SK-N-SH (cell line): ENCODE measurements around the gene GOLGA6D. TPM values are rescaled to one million over a fixed set of nuclear protein-coding genes. Genes with fewer than 3 reads are reported as not detected.

Experiments used
- CTCF ChIA-PET: fragments of 300-600, 350-600 bp; formaldehyde crosslinking; extraction: SDS; loops from one replicate; lab custom pipeline; 2021; lab: Yijun Ruan, JAX
- POLR2A ChIA-PET: fragments of 350-600 bp; sonication (Branson Sonifier 250); formaldehyde crosslinking; extraction: SDS; loops from one replicate; lab custom pipeline; 2020; ENCODE audit warnings: antibody characterized with exemption, inconsistent platforms; lab: Yijun Ruan, JAX
- DNase-seq: peaks from one replicate; pipeline ENCODE4 v3.0.0; 2012
- H2AFZ ChIP-seq: fragments of 200-600 bp; sonication (generic); 2 replicates; pipeline ENCODE4 v1.8.1; 2016; ENCODE audit warnings: antibody characterized with exemption, mild to moderate bottlenecking, low read depth
- H3F3A ChIP-seq: fragments of 200-600 bp; sonication (generic); replicated peaks from 2 replicates; pipeline ENCODE3; 2016; ENCODE audit warnings: antibody characterized with exemption, mild to moderate bottlenecking; ENCODE audit not compliant: insufficient read depth
- H3K27ac ChIP-seq, 2 experiments: fragments of 200-500 bp in 1 of 2; fragments of 200-600 bp in 1 of 2; sonication (Bioruptor generic) in 1 of 2; sonication (generic), shearing (Covaris generic) in 1 of 2; 2 replicates each; pipeline versions ENCODE4 v1.5.1 to v1.6.1; 2014 to 2016; ENCODE audit warnings: low read depth in 2 of 2, inconsistent platforms in 1 of 2, low read length in 1 of 2, mild to moderate bottlenecking in 1 of 2, mixed read lengths in 1 of 2
- H3K27me3 ChIP-seq: fragments of 200-600 bp; sonication (generic), shearing (Covaris generic); 2 replicates; pipeline ENCODE4 v1.6.1; 2016; ENCODE audit warnings: mixed run types; ENCODE audit not compliant: insufficient read depth
- H3K36me3 ChIP-seq, 2 experiments: fragments of 200-500 bp in 1 of 2; fragments of 200-600 bp in 1 of 2; sonication (Bioruptor generic) in 1 of 2; sonication (generic) in 1 of 2; replicated peaks in 1 of 2; 2 replicates each; pipeline versions ENCODE3 to v1.5.1; 2014 to 2016; ENCODE audit warnings: low read length in 1 of 2, mild to moderate bottlenecking in 1 of 2; ENCODE audit not compliant: insufficient read depth in 2 of 2, control insufficient read depth in 1 of 2
- H3K4me1 ChIP-seq, 2 experiments: fragments of 200-500 bp in 1 of 2; fragments of 200-600 bp in 1 of 2; sonication (Bioruptor generic) in 1 of 2; sonication (generic), shearing (Covaris generic) in 1 of 2; 2 replicates each; pipeline versions ENCODE4 v1.5.1 to v1.6.1; 2014 to 2016; ENCODE audit warnings: low read depth in 1 of 2, low read length in 1 of 2, mixed run types in 1 of 2; ENCODE audit not compliant: insufficient read depth in 2 of 2, control insufficient read depth in 1 of 2
- H3K4me2 ChIP-seq: fragments of 200-600 bp; sonication (generic), shearing (Covaris generic); 2 replicates; pipeline ENCODE4 v1.6.1; 2017; ENCODE audit warnings: mixed run types
- H3K4me3 ChIP-seq, 2 experiments: fragments of 200-500 bp in 1 of 2; fragments of 200-600 bp in 1 of 2; sonication (Bioruptor generic) in 1 of 2; sonication (generic), shearing (Covaris generic) in 1 of 2; 2 replicates each; pipeline versions ENCODE4 v1.5.1 to v1.8.1; 2014 to 2016; ENCODE audit warnings: low read depth in 2 of 2, inconsistent platforms in 1 of 2, low read length in 1 of 2, mild to moderate bottlenecking in 1 of 2, mixed read lengths in 1 of 2, moderate library complexity in 1 of 2
- H3K79me2 ChIP-seq: fragments of 200-600 bp; sonication (generic); 2 replicates; pipeline ENCODE4 v1.8.1; 2017; ENCODE audit warnings: mild to moderate bottlenecking; ENCODE audit not compliant: insufficient read depth
- H3K9ac ChIP-seq: fragments of 200-600 bp; sonication (generic); 2 replicates; pipeline ENCODE4 v1.6.1; 2017; ENCODE audit warnings: mixed run types
- H3K9me2 ChIP-seq: fragments of 200-600 bp; sonication (generic); 2 replicates; pipeline ENCODE4 v1.6.1; 2017; ENCODE audit warnings: mixed run types
- H3K9me3 ChIP-seq: fragments of 200-600 bp; sonication (generic); 2 replicates; pipeline ENCODE4 v1.6.1; 2017; ENCODE audit warnings: mixed run types, mild to moderate bottlenecking, moderate library complexity
- H4K20me1 ChIP-seq: fragments of 200-600 bp; sonication (generic); 2 replicates; pipeline ENCODE4 v1.6.1; 2017; ENCODE audit warnings: mild to moderate bottlenecking, mixed run types; ENCODE audit not compliant: insufficient read depth
- CHD2 ChIP-seq: fragments of 150-350 bp; IDR thresholded peaks from 2 replicates; pipeline ENCODE4 v1.6.1; 2018; ENCODE audit warnings: low read length; ENCODE audit not compliant: partially characterized antibody
- ELF1 ChIP-seq: IDR thresholded peaks from 2 replicates; pipeline ENCODE4 v1.4.0; 2012
- FOSL2 ChIP-seq: IDR thresholded peaks from 2 replicates; pipeline ENCODE4 v1.4.0; 2012; ENCODE audit warnings: low read depth, mild to moderate bottlenecking, moderate library complexity, borderline replicate concordance
- GATA2 ChIP-seq: sonication (generic); formaldehyde crosslinking; IDR thresholded peaks from 2 replicates; pipeline ENCODE4 v1.5.0; 2020; ENCODE audit warnings: mild to moderate bottlenecking, missing genetic modification reagents
- JUND ChIP-seq: IDR thresholded peaks from 2 replicates; pipeline ENCODE4 v1.4.0; 2012
- MEF2A ChIP-seq: IDR thresholded peaks from 2 replicates; pipeline ENCODE4 v1.4.0; 2012; ENCODE audit warnings: low read depth, borderline replicate concordance
- NFIC ChIP-seq: IDR thresholded peaks from 2 replicates; pipeline ENCODE4 v1.4.0; 2012; ENCODE audit warnings: borderline replicate concordance
- NRF1 ChIP-seq: IDR thresholded peaks from 2 replicates; pipeline ENCODE4 v1.6.1; 2012; ENCODE audit warnings: low read depth, mild to moderate bottlenecking, low read length
- POLR2AphosphoS5 ChIP-seq: IDR thresholded peaks from 2 replicates; pipeline ENCODE4 v1.6.1; 2012; ENCODE audit warnings: low read depth, low read length
- RAD21 ChIP-seq: IDR thresholded peaks from 2 replicates; pipeline ENCODE4 v1.6.1; 2012; ENCODE audit warnings: mild to moderate bottlenecking, low read length
- RCOR1 ChIP-seq: fragments of 150-350 bp; IDR thresholded peaks from 2 replicates; pipeline ENCODE4 v1.6.1; 2017; ENCODE audit warnings: antibody characterized with exemption, low read length
- WGBS: methylation state at CpG from one replicate; pipeline ENCODE4 v1.1.6; 2017; ENCODE audit warnings: low lambda C conversion rate; 5-methylcytosine and 5-hydroxymethylcytosine counted together
- polyA plus RNA-seq, 3 experiments: library from polyadenylated mRNA; depleted of rRNA; stranded (reverse); fragments of >200 nt; gene quantifications; 2 replicates each; pipeline ENCODE4 v1.2.3, GENCODE V29; 2012
- TF ChIP-seq, protein P1 (sequence below): fragments of 150-350 bp; IDR thresholded peaks from 2 replicates; pipeline ENCODE4 v1.6.1; 2017; ENCODE audit warnings: antibody characterized with exemption, low read length, low read depth, borderline replicate concordance
- TF ChIP-seq, protein P2 (sequence below): IDR thresholded peaks from 2 replicates; pipeline ENCODE4; 2012
- TF ChIP-seq, protein P3 (sequence below): fragments of 200-600 bp; sonication (generic); IDR thresholded peaks from 2 replicates; pipeline ENCODE4 v1.6.1; 2017; ENCODE audit warnings: antibody characterized with exemption, mild to moderate bottlenecking, moderate library complexity
- TF ChIP-seq, protein P4 (sequence below): IDR thresholded peaks from 2 replicates; pipeline ENCODE4 v1.4.0; 2012; ENCODE audit warnings: low read depth, borderline replicate concordance
- TF ChIP-seq, protein P5 (sequence below): fragments of 150-350 bp; IDR thresholded peaks from 2 replicates; pipeline ENCODE4 v1.6.1; 2016; ENCODE audit warnings: mild to moderate bottlenecking, low read depth, low read length

GOLGA6D gene
- polyA plus RNA-seq, 1 of the 3 experiments (the other 2 are of a cell fraction), result 0.02 TPM

DNA sequence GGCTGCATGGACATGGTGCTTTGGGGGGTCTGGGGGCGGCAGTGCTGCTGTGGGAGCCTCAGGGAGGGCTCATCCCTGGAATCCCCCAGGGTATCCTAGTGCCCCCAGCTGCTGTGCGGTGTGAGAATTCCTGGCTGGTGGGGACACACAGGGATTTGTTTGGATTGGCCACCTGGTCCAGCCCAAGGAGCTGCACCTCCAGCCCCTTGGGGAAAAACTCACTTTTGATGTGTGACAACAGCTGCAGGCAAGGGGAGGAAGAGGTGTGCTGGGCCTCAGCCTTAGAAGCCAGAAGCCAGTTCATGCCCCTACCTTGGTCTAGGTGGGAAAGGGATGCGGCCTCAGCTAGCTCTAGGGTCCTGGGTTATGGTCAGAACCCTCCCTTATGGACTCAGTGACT, 44.9 kb downstream of the GOLGA6D start:
- H3K27me3 ChIP-seq, result no peaks in the 10 kb centered on the region; the same call in 1 of the 2 replicates
- no peak overlapping the region for H3K4me2 ChIP-seq
- 33% methylated on average over 1 of the region's 3 CpGs for WGBS
- H3K36me3 ChIP-seq, result no peaks in the 10 kb centered on the region
- ChIA-PET CTCF (no interaction called here), POLR2A (no interaction called here)
- no peak for DNase-seq
- no peaks in the 10 kb centered on the region for H3F3A ChIP-seq
- no peaks in the 10 kb centered on the region for H3K9me2 ChIP-seq
- no peaks in the 10 kb centered on the region for H3K9me3 ChIP-seq
- H3K4me3 ChIP-seq, result no peak overlapping the region
- H3K79me2 ChIP-seq, result no peaks in the 10 kb centered on the region
- no peaks in the 10 kb centered on the region for H3K4me1 ChIP-seq
- no peak overlapping the region for H3K9ac ChIP-seq
- TF ChIP-seq FOSL2, result no peak
- no peak for TF ChIP-seq ELF1
- no peak for TF ChIP-seq NRF1
- TF ChIP-seq GATA2, result no peak
- no peak for TF ChIP-seq POLR2AphosphoS5
- H2AFZ ChIP-seq, result no peak overlapping the region
- H4K20me1 ChIP-seq, result no peaks in the 10 kb centered on the region
- no peak overlapping the region for H3K27ac ChIP-seq

DNA sequence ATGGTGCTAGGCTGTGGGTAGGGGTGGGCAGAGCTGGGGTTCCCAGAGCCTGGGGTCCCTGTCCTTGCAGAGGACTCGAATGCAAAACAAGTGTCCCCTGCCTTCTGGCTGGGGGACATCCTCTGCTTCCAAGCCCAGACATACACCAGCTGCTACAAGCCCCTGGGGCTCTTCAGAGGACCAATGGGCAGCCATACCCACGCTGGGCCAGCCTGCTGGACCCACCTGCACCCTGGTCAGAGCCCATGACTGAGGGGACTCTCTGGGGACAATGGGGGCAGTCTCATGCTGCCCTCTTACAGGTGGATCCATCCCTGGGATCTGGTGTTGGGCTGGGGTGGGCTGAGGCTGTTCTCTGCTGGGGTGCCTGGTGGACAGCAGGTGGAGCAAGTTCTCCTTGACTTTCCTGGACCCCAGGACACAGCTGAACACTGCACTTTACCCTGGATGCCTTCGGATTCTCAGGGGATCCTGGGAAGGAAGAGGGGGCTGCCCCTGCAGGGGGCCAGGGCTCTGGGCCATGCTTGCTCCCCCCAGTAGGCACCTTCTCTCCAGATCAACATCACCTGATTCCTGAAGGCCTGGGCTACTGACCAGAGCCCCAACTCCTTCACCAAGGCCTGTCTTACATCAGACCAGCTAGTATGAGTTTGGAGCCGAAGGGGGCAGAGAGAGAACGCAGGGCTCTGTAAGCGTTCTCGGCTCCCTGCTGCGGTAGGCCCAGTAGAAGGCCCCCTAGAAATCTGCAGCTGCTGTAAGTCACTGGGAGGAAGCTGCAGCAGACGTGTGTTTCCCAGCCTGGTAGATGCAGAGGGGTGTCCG, 46.1 kb downstream of the GOLGA6D start:
- POLR2A ChIA-PET, result no interaction called here
- 92% methylated on average over 5 of the region's 10 CpGs for WGBS
- CTCF ChIA-PET, result no interaction called here
- H3K9ac ChIP-seq, result no peak overlapping the region
- no peak overlapping the region for H3K4me3 ChIP-seq
- no peaks in the 10 kb centered on the region for H3K4me1 ChIP-seq
- H3F3A ChIP-seq, result no peaks in the 10 kb centered on the region
- H3K4me2 ChIP-seq, result no peak overlapping the region
- H4K20me1 ChIP-seq, result no peaks in the 10 kb centered on the region
- no peaks in the 10 kb centered on the region for H3K9me3 ChIP-seq
- TF ChIP-seq MEF2A (no peak), JUND (no peak), CHD2 (no peak), NFIC (no peak)
- TF ChIP-seq, protein P1, sequence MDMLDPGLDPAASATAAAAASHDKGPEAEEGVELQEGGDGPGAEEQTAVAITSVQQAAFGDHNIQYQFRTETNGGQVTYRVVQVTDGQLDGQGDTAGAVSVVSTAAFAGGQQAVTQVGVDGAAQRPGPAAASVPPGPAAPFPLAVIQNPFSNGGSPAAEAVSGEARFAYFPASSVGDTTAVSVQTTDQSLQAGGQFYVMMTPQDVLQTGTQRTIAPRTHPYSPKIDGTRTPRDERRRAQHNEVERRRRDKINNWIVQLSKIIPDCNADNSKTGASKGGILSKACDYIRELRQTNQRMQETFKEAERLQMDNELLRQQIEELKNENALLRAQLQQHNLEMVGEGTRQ, result no peak
- no peak overlapping the region for H2AFZ ChIP-seq
- no peak overlapping the region for H3K27ac ChIP-seq
- no peaks in the 10 kb centered on the region for H3K9me2 ChIP-seq
- H3K27me3 ChIP-seq, result no peaks in the 10 kb centered on the region; the same call in 1 of the 2 replicates
- H3K36me3 ChIP-seq, result no peaks in the 10 kb centered on the region
- DNase-seq, result no peak
- no peaks in the 10 kb centered on the region for H3K79me2 ChIP-seq

DNA sequence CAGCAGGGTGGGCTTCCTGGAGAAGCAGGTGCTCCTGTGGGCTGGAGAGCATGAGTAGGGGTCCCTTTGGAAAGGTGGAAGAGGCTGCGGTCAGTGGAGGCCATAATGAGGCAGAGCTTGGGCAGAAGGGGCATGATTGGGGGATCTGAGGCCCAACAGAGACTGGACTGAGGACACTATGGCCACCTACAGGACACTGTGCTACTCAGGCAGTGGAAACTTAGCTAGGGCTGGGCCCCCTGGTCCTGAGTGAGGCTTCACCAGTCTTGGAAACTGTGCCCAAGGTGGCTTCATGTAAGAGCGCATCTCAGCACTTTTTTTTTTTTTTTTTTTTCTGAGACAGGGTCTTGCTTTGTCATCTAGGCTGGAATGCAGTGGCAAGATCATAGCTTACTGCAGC, 46.9 kb downstream of the GOLGA6D start:
- Histone ChIP-seq H3K9me3 (no peaks in the 10 kb centered on the region), H3K79me2 (no peaks in the 10 kb centered on the region), H3K4me1 (no peaks in the 10 kb centered on the region), H3K27ac (no peak overlapping the region), H3K4me3 (no peak overlapping the region), H3K27me3 (no peaks in the 10 kb centered on the region), H3K9ac (no peak overlapping the region), H3K9me2 (no peaks in the 10 kb centered on the region), H3F3A (no peaks in the 10 kb centered on the region), H3K4me2 (no peak overlapping the region), H3K36me3 (no peaks in the 10 kb centered on the region), H4K20me1 (no peaks in the 10 kb centered on the region), H2AFZ (no peak overlapping the region)
- 83% methylated on average over 2 of the region's 2 CpGs for WGBS
- ChIA-PET CTCF (no interaction called here), POLR2A (no interaction called here)
- no peak for DNase-seq
- TF ChIP-seq, protein P2, sequence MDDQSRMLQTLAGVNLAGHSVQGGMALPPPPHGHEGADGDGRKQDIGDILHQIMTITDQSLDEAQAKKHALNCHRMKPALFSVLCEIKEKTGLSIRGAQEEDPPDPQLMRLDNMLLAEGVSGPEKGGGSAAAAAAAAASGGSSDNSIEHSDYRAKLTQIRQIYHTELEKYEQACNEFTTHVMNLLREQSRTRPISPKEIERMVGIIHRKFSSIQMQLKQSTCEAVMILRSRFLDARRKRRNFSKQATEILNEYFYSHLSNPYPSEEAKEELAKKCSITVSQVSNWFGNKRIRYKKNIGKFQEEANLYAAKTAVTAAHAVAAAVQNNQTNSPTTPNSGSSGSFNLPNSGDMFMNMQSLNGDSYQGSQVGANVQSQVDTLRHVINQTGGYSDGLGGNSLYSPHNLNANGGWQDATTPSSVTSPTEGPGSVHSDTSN, result no peak
- TF ChIP-seq, protein P3, sequence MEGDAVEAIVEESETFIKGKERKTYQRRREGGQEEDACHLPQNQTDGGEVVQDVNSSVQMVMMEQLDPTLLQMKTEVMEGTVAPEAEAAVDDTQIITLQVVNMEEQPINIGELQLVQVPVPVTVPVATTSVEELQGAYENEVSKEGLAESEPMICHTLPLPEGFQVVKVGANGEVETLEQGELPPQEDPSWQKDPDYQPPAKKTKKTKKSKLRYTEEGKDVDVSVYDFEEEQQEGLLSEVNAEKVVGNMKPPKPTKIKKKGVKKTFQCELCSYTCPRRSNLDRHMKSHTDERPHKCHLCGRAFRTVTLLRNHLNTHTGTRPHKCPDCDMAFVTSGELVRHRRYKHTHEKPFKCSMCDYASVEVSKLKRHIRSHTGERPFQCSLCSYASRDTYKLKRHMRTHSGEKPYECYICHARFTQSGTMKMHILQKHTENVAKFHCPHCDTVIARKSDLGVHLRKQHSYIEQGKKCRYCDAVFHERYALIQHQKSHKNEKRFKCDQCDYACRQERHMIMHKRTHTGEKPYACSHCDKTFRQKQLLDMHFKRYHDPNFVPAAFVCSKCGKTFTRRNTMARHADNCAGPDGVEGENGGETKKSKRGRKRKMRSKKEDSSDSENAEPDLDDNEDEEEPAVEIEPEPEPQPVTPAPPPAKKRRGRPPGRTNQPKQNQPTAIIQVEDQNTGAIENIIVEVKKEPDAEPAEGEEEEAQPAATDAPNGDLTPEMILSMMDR, result no peak
- TF ChIP-seq MEF2A, result no peak
- TF ChIP-seq, protein P4, sequence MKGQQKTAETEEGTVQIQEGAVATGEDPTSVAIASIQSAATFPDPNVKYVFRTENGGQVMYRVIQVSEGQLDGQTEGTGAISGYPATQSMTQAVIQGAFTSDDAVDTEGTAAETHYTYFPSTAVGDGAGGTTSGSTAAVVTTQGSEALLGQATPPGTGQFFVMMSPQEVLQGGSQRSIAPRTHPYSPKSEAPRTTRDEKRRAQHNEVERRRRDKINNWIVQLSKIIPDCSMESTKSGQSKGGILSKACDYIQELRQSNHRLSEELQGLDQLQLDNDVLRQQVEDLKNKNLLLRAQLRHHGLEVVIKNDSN, result no peak
- no peak for TF ChIP-seq ELF1
- TF ChIP-seq, protein P5, sequence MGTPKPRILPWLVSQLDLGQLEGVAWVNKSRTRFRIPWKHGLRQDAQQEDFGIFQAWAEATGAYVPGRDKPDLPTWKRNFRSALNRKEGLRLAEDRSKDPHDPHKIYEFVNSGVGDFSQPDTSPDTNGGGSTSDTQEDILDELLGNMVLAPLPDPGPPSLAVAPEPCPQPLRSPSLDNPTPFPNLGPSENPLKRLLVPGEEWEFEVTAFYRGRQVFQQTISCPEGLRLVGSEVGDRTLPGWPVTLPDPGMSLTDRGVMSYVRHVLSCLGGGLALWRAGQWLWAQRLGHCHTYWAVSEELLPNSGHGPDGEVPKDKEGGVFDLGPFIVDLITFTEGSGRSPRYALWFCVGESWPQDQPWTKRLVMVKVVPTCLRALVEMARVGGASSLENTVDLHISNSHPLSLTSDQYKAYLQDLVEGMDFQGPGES, result no peak
- no peak for TF ChIP-seq RCOR1
- no peak for TF ChIP-seq RAD21
